K562 (cell line): ENCODE data around the gene RHD. TPM values are rescaled to one million over a fixed set of nuclear protein-coding genes. Genes with fewer than 3 reads are reported as not detected.

Source experiments
- ASH1L ChIP-seq: fragments of 450-650 bp; IDR thresholded peaks from 2 replicates; pipeline ENCODE4 v1.6.1; 2018; ENCODE audit warnings: borderline replicate concordance, mild to moderate bottlenecking, low read depth; ENCODE audit not compliant: partially characterized antibody
- OTX1 ChIP-seq: fragments of 450-650 bp; formaldehyde crosslinking; IDR thresholded peaks from 2 replicates; pipeline ENCODE4 v1.4.0; 2022; ENCODE audit warnings: mild to moderate bottlenecking
- PRPF4 ChIP-seq: fragments of 200-400 bp; formaldehyde crosslinking; IDR thresholded peaks from one replicate; pipeline ENCODE4 v1.6.1; 2017; ENCODE audit warnings: low read length, low read depth, mild to moderate bottlenecking; ENCODE audit not compliant: insufficient read depth, poor library complexity, severe bottlenecking
- RFX1 ChIP-seq: fragments of 450-650 bp; IDR thresholded peaks from 2 replicates; pipeline ENCODE4 v1.6.1; 2016; ENCODE audit warnings: mild to moderate bottlenecking, moderate library complexity
- SLC30A9 ChIP-seq: fragments of 250-450 bp; sonication (Bioruptor Pico); IDR thresholded peaks from 2 replicates; pipeline ENCODE4 v1.8.0; 2022; ENCODE audit warnings: mild to moderate bottlenecking, moderate library complexity
- TSC22D4 ChIP-seq: fragments of 450-650 bp; IDR thresholded peaks from 2 replicates; pipeline ENCODE4 v1.6.1; 2016; ENCODE audit warnings: missing genetic modification characterization, missing biosample characterization, control low read depth
- ZBTB9 ChIP-seq: fragments of 450-650 bp; formaldehyde crosslinking; IDR thresholded peaks from 2 replicates; pipeline ENCODE4 v1.4.0; 2020; ENCODE audit warnings: mild to moderate bottlenecking, moderate library complexity
- ZNF174 ChIP-seq: fragments of 250-450 bp; sonication (Bioruptor Pico); IDR thresholded peaks from 2 replicates; pipeline ENCODE4 v1.4.0; 2020; ENCODE audit warnings: mild to moderate bottlenecking
- ZNF551 ChIP-seq: fragments of 250-450 bp; sonication (Bioruptor Pico); IDR thresholded peaks from 2 replicates; pipeline ENCODE4 v1.5.0; 2021; ENCODE audit warnings: mild to moderate bottlenecking, moderate library complexity
- ZNF589 ChIP-seq: fragments of 200-800 bp; sonication (Bioruptor generic); IDR thresholded peaks from 2 replicates; pipeline ENCODE4 v1.6.1; 2016; ENCODE audit warnings: low read depth, missing genetic modification characterization, missing compliant biosample characterization
- ZNF644 ChIP-seq: fragments of 200-800 bp; sonication (Bioruptor generic); IDR thresholded peaks from 2 replicates; pipeline ENCODE4 v1.6.1; 2016; ENCODE audit warnings: low read depth, missing genetic modification characterization, missing compliant biosample characterization
- polyA plus RNA-seq, 8 experiments: library from polyadenylated mRNA; depleted of rRNA in 4 of 8; stranded (reverse) in 5 of 8; unstranded in 3 of 8; fragments of >200 nt; fragmentation: Nextera tagmentation in 2 of 8; fragmentation: Illumina TruSeq in 1 of 8; extraction: Ambion mirVana in 2 of 8; extraction: Trizol in 1 of 8; gene quantifications; 2 replicates each; pipeline versions ENCODE4 v1.2.1 to v1.2.3, GENCODE V29; 2011 to 2014; ENCODE audit warnings: inconsistent platforms in 1 of 8, missing spikeins in 1 of 8
- total RNA-seq, 7 experiments: library from RNA; depleted of rRNA in 6 of 7; stranded (reverse); fragments of >200 nt in 6 of 7; fragmentation: Illumina TruSeq in 2 of 7; extraction: Trizol in 2 of 7; gene quantifications; 2 replicates each; pipeline versions ENCODE4 v1.2.1 to v1.2.3, GENCODE V29; 2011 to 2021; ENCODE audit warnings: low replicate concordance in 1 of 7
- TF ChIP-seq, protein P1 (sequence below): sonication (generic); formaldehyde crosslinking; IDR thresholded peaks from 2 replicates; pipeline ENCODE4 v1.8.1; 2023; ENCODE audit warnings: mild to moderate bottlenecking, missing genetic modification reagents
- TF ChIP-seq, protein P2 (sequence below): fragments of 250-450 bp; sonication (Bioruptor Pico); IDR thresholded peaks from 2 replicates; pipeline ENCODE4 v1.5.0; 2022; ENCODE audit warnings: mild to moderate bottlenecking
- TF ChIP-seq, protein P3 (sequence below): fragments of 250-450 bp; sonication (Bioruptor Pico); IDR thresholded peaks from 2 replicates; pipeline ENCODE4 v1.4.0; 2020; ENCODE audit warnings: mild to moderate bottlenecking, moderate library complexity

Gene RHD
- total and polyA plus RNA-seq, 9 of the 15 experiments (the other 6 are each of a cell fraction or from before 2014, with no cell fraction given) = 8.8 to 32.4 (median 15.0) TPM

- no peak for TF ChIP-seq ZNF551 (CRISPR knock-in tag)
- TF ChIP-seq ZNF589 (CRISPR knock-in tag) = peak; percentile 93; the same call in 1 of the 2 replicates
- TF ChIP-seq SLC30A9 (CRISPR knock-in tag) = no peak
- TF ChIP-seq OTX1 (CRISPR knock-in tag) = no peak
- TF ChIP-seq, protein P1, sequence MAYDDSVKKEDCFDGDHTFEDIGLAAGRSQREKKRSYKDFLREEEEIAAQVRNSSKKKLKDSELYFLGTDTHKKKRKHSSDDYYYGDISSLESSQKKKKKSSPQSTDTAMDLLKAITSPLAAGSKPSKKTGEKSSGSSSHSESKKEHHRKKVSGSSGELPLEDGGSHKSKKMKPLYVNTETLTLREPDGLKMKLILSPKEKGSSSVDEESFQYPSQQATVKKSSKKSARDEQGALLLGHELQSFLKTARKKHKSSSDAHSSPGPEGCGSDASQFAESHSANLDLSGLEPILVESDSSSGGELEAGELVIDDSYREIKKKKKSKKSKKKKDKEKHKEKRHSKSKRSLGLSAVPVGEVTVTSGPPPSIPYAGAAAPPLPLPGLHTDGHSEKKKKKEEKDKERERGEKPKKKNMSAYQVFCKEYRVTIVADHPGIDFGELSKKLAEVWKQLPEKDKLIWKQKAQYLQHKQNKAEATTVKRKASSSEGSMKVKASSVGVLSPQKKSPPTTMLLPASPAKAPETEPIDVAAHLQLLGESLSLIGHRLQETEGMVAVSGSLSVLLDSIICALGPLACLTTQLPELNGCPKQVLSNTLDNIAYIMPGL = peak; percentile 78; the same call in 1 of the 2 replicates
- TF ChIP-seq ASH1L = peak; percentile 83
- TF ChIP-seq, protein P2, sequence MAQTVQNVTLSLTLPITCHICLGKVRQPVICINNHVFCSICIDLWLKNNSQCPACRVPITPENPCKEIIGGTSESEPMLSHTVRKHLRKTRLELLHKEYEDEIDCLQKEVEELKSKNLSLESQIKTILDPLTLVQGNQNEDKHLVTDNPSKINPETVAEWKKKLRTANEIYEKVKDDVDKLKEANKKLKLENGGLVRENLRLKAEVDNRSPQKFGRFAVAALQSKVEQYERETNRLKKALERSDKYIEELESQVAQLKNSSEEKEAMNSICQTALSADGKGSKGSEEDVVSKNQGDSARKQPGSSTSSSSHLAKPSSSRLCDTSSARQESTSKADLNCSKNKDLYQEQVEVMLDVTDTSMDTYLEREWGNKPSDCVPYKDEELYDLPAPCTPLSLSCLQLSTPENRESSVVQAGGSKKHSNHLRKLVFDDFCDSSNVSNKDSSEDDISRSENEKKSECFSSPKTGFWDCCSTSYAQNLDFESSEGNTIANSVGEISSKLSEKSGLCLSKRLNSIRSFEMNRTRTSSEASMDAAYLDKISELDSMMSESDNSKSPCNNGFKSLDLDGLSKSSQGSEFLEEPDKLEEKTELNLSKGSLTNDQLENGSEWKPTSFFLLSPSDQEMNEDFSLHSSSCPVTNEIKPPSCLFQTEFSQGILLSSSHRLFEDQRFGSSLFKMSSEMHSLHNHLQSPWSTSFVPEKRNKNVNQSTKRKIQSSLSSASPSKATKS (CRISPR knock-in tag) = no peak
- peak; percentile 88 for TF ChIP-seq ZNF644 (tag)
- no peak; the same call in 1 of the 2 replicates for TF ChIP-seq ZNF174
- TF ChIP-seq, protein P3, sequence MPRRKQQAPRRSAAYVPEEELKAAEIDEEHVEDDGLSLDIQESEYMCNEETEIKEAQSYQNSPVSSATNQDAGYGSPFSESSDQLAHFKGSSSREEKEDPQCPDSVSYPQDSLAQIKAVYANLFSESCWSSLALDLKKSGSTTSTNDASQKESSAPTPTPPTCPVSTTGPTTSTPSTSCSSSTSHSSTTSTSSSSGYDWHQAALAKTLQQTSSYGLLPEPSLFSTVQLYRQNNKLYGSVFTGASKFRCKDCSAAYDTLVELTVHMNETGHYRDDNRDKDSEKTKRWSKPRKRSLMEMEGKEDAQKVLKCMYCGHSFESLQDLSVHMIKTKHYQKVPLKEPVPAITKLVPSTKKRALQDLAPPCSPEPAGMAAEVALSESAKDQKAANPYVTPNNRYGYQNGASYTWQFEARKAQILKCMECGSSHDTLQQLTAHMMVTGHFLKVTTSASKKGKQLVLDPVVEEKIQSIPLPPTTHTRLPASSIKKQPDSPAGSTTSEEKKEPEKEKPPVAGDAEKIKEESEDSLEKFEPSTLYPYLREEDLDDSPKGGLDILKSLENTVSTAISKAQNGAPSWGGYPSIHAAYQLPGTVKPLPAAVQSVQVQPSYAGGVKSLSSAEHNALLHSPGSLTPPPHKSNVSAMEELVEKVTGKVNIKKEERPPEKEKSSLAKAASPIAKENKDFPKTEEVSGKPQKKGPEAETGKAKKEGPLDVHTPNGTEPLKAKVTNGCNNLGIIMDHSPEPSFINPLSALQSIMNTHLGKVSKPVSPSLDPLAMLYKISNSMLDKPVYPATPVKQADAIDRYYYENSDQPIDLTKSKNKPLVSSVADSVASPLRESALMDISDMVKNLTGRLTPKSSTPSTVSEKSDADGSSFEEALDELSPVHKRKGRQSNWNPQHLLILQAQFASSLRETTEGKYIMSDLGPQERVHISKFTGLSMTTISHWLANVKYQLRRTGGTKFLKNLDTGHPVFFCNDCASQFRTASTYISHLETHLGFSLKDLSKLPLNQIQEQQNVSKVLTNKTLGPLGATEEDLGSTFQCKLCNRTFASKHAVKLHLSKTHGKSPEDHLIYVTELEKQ (CRISPR knock-in tag) = 0 out of 2 replicates have a peak, but pooled peaks have one; percentile 73
- no peak for TF ChIP-seq RFX1
- no peak for TF ChIP-seq PRPF4
- TF ChIP-seq ZBTB9 (CRISPR knock-in tag) = no peak; the same call in 1 of the 2 replicates
- no peak for TF ChIP-seq TSC22D4 (tag)
Measured at GRCh38 chr1:25232027-25232865, 40.1 kb upstream of the RHD start, which contains the start of gene SYF2 (continued).
